Measurements from ENCODE around the gene PTPRN2. TPM values are rescaled to one million over a fixed set of nuclear protein-coding genes. Genes with fewer than 3 reads are reported as not detected.

The PTPRN2 gene
- total and polyA plus RNA-seq, 2 of the 13 experiments (the other 11 are each of a cell fraction or from before 2014, with no cell fraction given) = 2.5 to 24.2 TPM

DNA sequence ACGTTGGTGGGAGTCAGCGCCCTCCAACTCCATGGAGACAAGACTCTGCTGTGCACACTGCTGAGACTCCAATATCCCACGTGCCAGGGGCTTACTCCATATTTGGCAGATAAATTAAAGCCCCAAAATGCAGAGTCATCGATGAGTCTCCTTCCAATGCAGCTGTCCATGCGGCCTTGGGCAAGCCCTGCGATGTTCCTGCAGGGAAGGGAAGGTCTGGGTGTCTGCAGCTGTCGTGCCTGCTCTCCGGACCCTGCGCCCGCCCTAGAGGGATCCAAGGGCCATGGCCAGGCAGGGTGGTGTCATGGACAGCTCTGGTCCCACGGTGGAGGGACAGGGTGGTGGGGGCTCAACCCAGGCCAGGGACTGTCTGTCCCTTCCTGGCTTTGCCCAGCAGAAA lies 185.2 kb downstream of the PTPRN2 start:
- no peak overlapping the region for H3K4me2 ChIP-seq (ENCODE audit: low read depth, low read length)
- BruUV-seq (replicated peaks) = no TSS peak
- no peak for DNase-seq (ENCODE audit: low spot score)
- in situ Hi-C loops (cut with HindIII; ENCODE audit: extremely low pct_ligation_motif_present, low pct_unique_long_range_greater_than_20kb) (no loop called here), intact Hi-C loops (cut with micrococcal nuclease; ENCODE audit: unreplicated experiment) (no loop called here)
- peaks cover 9% of the 10 kb centered on the region; the same call in 1 of the 2 replicates for H3K9me3 ChIP-seq (ENCODE audit: low read length)
- H3K4me1 ChIP-seq (ENCODE audit: insufficient read depth, low read length) = peaks cover 7% of the 10 kb centered on the region
- no peak overlapping the region for H2AFZ ChIP-seq (ENCODE audit: low read length)
- H3K9ac ChIP-seq (ENCODE audit: insufficient read depth, low read depth, low read length) = no peak overlapping the region
- no peak overlapping the region for H3K27ac ChIP-seq (ENCODE audit: extremely low read length, insufficient read depth, low read length)
- TF ChIP-seq POLR2A (IDR thresholded peaks at IDR 0.05; ENCODE audit: insufficient read depth in 1 of 2, low read depth in 2 of 2, low read length in 2 of 2) = no peak
- TF ChIP-seq HMG20A (CRISPR knock-in tag; IDR thresholded peaks at IDR 0.05; ENCODE audit: borderline replicate concordance) = no peak
- TF ChIP-seq ZFP90 (CRISPR knock-in tag; IDR thresholded peaks at IDR 0.05; ENCODE audit: borderline replicate concordance) = no peak
- no peak for TF ChIP-seq POLR2AphosphoS2 (IDR thresholded peaks at IDR 0.05; ENCODE audit: low read depth, low read length)
- TF ChIP-seq ZNF703 (CRISPR knock-in tag; IDR thresholded peaks at IDR 0.05; ENCODE audit: borderline replicate concordance) = no peak
- TF ChIP-seq, protein P1, sequence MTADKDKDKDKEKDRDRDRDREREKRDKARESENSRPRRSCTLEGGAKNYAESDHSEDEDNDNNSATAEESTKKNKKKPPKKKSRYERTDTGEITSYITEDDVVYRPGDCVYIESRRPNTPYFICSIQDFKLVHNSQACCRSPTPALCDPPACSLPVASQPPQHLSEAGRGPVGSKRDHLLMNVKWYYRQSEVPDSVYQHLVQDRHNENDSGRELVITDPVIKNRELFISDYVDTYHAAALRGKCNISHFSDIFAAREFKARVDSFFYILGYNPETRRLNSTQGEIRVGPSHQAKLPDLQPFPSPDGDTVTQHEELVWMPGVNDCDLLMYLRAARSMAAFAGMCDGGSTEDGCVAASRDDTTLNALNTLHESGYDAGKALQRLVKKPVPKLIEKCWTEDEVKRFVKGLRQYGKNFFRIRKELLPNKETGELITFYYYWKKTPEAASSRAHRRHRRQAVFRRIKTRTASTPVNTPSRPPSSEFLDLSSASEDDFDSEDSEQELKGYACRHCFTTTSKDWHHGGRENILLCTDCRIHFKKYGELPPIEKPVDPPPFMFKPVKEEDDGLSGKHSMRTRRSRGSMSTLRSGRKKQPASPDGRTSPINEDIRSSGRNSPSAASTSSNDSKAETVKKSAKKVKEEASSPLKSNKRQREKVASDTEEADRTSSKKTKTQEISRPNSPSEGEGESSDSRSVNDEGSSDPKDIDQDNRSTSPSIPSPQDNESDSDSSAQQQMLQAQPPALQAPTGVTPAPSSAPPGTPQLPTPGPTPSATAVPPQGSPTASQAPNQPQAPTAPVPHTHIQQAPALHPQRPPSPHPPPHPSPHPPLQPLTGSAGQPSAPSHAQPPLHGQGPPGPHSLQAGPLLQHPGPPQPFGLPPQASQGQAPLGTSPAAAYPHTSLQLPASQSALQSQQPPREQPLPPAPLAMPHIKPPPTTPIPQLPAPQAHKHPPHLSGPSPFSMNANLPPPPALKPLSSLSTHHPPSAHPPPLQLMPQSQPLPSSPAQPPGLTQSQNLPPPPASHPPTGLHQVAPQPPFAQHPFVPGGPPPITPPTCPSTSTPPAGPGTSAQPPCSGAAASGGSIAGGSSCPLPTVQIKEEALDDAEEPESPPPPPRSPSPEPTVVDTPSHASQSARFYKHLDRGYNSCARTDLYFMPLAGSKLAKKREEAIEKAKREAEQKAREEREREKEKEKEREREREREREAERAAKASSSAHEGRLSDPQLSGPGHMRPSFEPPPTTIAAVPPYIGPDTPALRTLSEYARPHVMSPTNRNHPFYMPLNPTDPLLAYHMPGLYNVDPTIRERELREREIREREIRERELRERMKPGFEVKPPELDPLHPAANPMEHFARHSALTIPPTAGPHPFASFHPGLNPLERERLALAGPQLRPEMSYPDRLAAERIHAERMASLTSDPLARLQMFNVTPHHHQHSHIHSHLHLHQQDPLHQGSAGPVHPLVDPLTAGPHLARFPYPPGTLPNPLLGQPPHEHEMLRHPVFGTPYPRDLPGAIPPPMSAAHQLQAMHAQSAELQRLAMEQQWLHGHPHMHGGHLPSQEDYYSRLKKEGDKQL (CRISPR knock-in tag; IDR thresholded peaks at IDR 0.05; ENCODE audit: low read depth) = no peak
- H3K79me2 ChIP-seq (ENCODE audit: insufficient read depth, low read length) = no peaks in the 10 kb centered on the region
- CTCF ChIA-PET (ENCODE audit: low intra/inter-chr PET ratio, low total read pairs) = no interaction called here
- peak; percentile 28; the same call in 2 of the 3 replicates for ATAC-seq
- H3K27me3 ChIP-seq (ENCODE audit: control insufficient read depth in 1 of 2, insufficient read depth in 2 of 2, low read length in 2 of 2) = no peaks in the 10 kb centered on the region
- no peak overlapping the region for H3K4me3 ChIP-seq (replicated peaks in 1 of 3; ENCODE audit: insufficient read depth in 1 of 3, low read depth in 2 of 3, low read length in 3 of 3)
- 63% methylated on average over 8 of the region's 11 CpGs for WGBS (ENCODE audit: low lambda C conversion rate)
- H4K20me1 ChIP-seq (ENCODE audit: insufficient read depth, low read length) = peaks cover 49% of the 10 kb centered on the region
- no peak for FAIRE-seq
- POLR2A ChIA-PET = no interaction called here
- no peaks in the 10 kb centered on the region for H3K36me3 ChIP-seq (replicated peaks in 1 of 2; ENCODE audit: control insufficient read depth in 1 of 2, insufficient read depth in 2 of 2, low read length in 2 of 2)
